GM12892 (cell line): Measurements from ENCODE around the gene CELF6.

Experiments used
- DNase-seq: peaks from one replicate; pipeline ENCODE4 v3.0.0; 2011; ENCODE audit not compliant: insufficient read length
- FAIRE-seq: peaks from 2 replicates; lab custom pipeline; 2011; peaks lifted over from hg19 to GRCh38; lab: Jason Lieb, UNC
- POLR2A ChIP-seq: IDR thresholded peaks from 2 replicates; pipeline ENCODE4 v1.6.1; 2011; ENCODE audit warnings: low read depth, low read length, control low read depth
- POLR2AphosphoS5 ChIP-seq: IDR thresholded peaks from 2 replicates; pipeline ENCODE4 v1.6.1; 2011; ENCODE audit warnings: low read depth, low read length, control low read depth
- TAF1 ChIP-seq: IDR thresholded peaks from 2 replicates; pipeline ENCODE4 v1.6.1; 2011; ENCODE audit warnings: low read depth, mild to moderate bottlenecking, control low read depth, low read length, borderline replicate concordance

Gene CELF6

DNA sequence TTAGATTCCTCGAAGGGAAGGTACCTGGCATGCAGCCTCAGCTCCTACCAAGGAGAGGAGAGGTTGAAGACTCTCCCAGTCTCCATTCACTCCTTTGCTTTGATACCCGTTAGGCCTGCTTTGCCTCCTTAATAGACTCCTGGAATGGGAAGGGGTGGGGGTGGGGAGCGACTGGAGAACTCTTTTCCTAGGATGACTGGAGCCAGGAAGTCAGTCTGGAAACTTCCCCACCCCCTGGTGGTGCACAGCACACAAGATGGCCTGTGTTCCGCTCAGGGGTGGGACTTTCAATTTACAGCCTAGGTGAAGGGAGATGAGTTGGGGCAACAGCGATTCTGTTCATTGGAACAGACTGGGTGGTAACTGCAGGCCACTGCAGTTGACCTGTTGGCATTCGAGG is 21.4 kb upstream of the CELF6 start:
- DNase-seq, result no peak
- TF ChIP-seq TAF1 (no peak), POLR2A (no peak), POLR2AphosphoS5 (no peak)
- no peak for FAIRE-seq

DNA sequence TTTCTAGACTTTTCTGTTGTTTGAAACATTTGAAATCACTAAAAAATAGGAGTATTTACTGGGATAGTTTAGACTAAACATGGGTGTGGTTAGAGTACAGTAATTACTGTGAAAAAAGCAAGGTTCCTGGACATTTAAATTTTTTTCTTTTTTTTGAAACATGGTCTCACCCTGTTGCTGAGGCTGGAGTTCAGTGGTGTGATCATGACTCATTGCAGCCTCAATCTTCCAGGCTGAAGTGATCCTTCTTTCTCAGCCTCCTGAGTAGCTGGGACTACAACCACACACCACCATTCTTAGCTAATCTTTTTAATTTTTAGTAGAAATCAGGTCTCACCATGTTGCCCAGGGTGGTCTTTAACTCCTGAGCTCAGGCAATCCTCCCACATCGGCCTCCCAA is 20.4 kb upstream of the CELF6 start:
- no peak for FAIRE-seq

DNA sequence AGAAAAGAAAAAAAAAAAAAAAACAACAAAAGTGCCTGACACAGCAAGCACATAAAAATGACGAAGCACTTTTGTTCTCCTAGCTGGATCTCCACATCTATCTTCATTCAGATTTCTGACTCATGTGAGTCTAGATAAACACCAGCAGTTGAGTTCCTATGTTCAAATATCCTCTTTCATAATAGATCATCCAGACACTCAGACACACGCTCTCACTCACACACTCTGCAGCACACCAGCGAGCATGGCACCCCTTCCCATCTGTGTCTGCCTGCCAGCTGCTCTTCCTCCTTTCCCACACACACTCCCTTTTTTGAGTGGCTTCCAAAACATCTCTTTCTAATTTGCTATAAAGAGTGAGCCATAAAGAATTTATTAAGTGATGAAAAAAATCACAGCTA is 19.8 kb upstream of the CELF6 start:
- no peak for DNase-seq
- no peak for TF ChIP-seq TAF1
- TF ChIP-seq POLR2A, result no peak
- TF ChIP-seq POLR2AphosphoS5, result no peak
- no peak for FAIRE-seq

More for the DNA sequence above, 20.4 kb upstream of the CELF6 start:
- TF ChIP-seq POLR2AphosphoS5, result no peak
- no peak for TF ChIP-seq POLR2A
- no peak for TF ChIP-seq TAF1
- DNase-seq, result no peak

DNA sequence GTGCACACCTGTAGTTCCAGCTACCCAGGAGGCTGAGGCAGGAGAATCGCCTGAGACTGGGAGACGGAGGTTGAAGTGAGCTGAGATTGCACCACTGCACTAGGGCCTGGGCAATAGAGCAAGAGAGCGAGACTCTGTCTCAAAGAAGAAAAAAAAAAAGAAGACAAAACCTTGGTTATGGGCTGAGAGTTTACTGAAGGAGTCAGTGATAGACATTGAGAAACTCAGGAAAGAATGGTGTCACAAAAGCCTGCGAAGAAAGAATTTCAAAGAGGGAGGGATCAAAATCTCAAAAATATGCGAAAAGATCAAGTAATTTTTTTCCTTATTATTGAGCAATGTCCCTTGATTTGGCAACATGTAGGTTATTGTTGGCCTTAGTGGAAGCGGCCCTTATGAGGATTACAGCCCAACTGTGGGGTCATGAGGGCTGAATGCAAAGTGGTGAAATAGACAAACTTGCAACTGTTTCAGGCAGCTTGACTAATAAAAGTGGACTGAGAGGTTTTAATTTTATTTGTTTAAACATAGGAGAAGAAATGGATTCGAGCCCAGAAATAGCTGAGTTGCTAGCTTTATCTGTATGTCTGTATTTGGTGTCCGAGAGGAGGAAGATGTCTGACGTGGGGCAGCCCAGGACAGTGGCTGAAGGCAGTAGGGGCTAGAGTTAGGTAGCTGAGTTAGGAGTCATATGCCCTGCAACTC is 18.8 kb upstream of the CELF6 start:
- FAIRE-seq, result no peak
- TF ChIP-seq POLR2AphosphoS5 (no peak), TAF1 (no peak), POLR2A (no peak)
- no peak for DNase-seq

DNA sequence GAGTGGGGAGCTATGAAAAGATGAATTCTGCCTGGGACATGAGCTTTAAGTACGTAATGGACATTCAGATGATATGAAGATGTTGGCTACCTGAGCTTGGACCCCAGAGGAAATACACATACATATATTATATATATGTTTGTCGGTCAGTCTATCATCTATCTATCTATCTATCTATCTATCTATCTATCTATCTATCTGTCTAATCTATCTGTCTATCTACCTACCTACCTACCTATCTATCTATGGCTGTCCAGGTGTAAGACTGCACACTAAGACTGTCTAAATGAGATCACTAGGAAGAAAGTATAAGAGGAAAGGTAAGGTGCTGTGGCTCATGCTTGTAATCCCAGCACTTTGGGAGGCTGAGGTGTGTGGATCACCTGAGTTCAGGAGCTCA is 18.2 kb upstream of the CELF6 start:
- TF ChIP-seq TAF1, result no peak
- TF ChIP-seq POLR2AphosphoS5, result no peak
- no peak for TF ChIP-seq POLR2A
- FAIRE-seq (no peak), DNase-seq (no peak)

DNA sequence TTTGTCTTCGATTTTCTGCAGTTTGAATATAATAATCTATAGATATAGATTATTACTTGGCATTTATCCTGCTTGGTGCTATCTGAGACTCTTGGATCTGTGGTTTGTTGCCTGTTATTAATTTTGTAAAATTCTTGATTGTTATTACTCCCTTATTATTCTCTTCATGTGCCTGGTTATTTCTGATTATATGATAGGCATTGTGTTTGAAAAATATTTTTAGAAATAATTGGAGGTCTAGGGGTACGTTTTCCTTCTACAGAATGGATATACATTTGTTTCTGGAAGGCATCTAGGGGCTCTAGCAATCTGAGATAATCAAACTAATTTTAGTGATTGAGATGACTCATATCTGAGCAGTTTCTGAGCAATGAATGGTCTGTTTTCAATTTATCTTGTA is 14.9 kb upstream of the CELF6 start:
- DNase-seq (no peak), FAIRE-seq (no peak)
- TF ChIP-seq POLR2A, result no peak
- no peak for TF ChIP-seq TAF1
- TF ChIP-seq POLR2AphosphoS5, result no peak

DNA sequence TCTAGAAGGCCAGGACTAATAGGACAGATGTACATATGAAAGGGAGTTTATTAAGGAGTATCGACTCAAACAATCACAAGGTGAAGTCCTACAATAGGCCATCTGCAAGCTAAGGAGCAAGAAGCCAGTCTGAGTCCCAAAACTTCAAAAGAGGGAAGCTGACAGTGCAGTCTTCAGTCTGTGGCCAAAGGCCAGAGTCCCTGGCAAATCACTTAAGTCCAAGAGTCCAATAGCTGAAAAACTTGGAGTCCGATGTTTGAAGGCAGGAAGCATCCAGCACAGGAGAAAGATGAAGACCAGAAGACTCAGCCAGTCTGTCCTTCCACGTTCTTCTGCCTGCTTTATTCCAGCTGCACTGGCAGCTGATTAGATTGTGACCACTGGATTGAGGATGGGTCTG is 11.1 kb upstream of the CELF6 start:
- DNase-seq (no peak), FAIRE-seq (no peak)
- no peak for TF ChIP-seq POLR2A

DNA sequence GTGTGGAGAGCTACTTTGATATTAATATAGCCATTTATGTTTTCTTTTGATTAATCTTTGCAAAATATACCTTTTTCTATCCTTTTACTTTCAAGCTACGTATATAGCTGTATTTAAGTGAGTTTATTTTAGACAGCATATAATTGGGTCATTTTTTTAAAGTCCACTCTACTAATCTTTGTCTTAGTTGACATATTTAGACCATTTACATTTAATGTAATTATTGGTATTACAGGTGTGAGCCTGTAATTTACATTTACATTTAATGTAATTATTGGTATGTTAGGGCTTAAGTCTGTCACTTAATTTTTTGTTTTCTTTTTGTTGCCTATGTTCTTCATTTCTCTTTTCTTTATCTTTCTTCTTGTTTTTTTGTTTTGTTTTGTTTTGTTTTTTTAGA is 3.8 kb upstream of the CELF6 start:
- no peak for TF ChIP-seq POLR2AphosphoS5
- TF ChIP-seq TAF1, result no peak
- TF ChIP-seq POLR2A, result no peak
- FAIRE-seq, result no peak

DNA sequence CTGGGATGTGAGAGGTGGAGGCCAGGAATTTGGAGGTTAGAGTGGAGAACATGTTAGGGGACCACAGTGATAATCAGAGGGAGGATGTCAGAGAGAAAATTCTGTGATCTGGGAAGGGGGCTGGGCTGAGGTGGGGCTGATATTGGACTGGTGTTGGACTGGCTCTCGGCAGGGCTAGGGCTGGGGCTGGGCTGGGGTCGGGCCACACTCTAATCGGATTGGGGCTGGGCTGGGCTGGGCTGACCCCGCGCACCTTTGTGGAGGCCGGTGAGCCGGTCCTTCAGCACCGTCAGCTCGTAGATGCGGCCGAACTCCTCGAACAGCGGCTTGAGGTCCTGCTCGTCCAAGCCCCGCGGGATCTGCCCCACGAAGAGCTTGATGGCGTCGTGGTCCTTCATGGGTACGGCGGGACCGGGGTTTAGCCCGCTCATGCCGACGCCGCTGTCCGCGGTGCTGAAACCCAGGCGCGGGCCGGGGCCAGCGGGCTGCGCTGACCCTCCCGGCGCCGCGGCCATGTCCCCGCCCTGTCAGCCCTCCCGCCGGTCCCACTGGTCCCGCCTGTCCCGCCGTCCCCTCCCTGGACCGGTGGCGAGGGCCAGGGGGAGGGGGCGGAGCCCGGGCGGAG is 485 bp downstream of the CELF6 start:
- FAIRE-seq, result no peak
- TF ChIP-seq TAF1 (no peak), POLR2A (no peak), POLR2AphosphoS5 (no peak)
- peak; percentile 37 for DNase-seq

More for the DNA sequence above, 3.8 kb upstream of the CELF6 start:
- no peak for DNase-seq

DNA sequence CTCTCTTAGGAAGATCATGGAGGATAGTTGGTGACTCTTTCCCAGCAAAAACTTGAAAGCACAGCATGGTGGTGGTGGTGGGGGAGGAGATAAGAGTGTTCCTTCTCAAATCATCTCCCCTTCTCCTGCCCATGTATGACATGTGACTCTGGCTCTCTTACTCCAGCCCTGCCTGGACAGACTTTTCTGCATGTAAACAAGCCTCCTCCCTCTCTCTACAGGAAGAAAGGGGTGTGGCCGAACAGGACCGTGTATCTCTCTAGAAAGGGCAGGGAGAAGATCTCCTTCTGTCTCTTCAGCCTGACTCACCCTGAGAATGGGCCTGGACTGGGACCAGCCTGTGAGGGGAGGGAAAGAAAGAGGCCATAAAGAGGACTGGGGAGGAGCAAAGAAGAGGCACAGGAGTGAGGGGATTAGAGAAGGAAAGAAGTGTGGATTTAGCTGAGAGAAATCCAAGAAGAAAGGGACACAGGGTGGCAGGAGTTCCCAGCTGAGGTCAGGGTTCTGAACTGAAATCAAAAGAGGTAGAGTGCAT is 1.5 kb downstream of the CELF6 start:
- DNase-seq, result no peak
- no peak for FAIRE-seq
- TF ChIP-seq TAF1 (no peak), POLR2A (no peak), POLR2AphosphoS5 (no peak)

DNA sequence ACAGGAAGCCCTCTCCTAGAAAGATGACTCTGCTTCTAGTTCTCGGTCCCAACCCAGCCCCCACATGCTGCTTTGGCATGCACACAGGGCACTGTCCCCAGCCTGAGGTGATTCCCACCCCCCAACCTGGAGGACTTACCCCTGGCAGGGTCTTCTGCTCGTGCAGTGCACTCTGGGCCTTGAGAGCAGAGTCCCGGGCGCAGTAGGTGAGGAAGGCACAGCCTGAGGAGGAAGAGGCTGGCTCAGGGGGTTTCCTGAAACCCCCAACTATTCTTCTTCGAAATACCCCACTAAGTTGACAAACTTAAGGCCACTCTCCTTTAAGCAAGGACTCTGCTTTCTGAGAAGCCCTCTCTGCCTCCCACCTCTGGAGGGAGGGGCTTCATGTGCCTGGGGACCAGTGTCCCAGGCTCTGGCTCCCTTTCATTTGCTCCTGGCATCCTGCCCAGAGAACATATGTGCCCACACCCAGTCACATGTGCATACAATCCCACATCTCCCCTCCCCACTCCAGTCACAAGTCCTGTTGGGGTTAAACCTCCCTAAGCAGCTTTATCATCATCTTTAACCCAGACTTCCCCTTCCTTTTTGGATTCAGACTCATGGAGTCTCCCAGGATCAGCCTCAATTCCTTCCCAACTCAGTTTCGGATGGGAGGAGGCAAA is 4.1 kb downstream of the CELF6 start:
- FAIRE-seq, result no peak
- no peak for DNase-seq
- no peak for TF ChIP-seq TAF1
- no peak for TF ChIP-seq POLR2A
- TF ChIP-seq POLR2AphosphoS5, result no peak

DNA sequence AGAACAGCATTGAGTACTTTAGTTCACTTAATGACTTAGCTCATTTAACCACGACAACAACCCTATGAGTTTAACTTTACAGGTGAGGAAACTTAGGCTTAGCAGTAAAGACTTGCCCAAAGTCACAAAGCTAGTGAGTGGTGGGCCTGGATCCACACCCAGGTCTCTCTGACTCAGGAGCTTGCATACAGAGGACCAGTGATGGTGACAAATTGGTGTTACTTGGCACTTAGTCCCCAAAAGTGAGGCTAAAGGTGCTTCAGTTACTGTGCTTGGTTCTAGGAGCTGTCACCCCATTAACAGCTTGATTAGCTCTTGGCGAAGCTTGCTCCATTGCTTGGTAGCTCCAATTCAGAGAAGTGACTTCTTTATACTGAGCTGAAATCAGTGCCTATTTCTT is 6.1 kb downstream of the CELF6 start:
- TF ChIP-seq POLR2AphosphoS5 (no peak), TAF1 (no peak), POLR2A (no peak)
- DNase-seq (no peak), FAIRE-seq (no peak)
